ENCODE results near the gene KSR1. TPM values are rescaled to one million over a fixed set of nuclear protein-coding genes. Genes with fewer than 3 reads are reported as not detected.

KSR1 gene
- total and polyA plus RNA-seq, 2 of the 8 experiments (the other 6 are each of a cell fraction or from before 2014, with no cell fraction given): 14.1 to 34.7 TPM

- FAIRE-seq: no peak
- no peak overlapping the region for H3K14ac ChIP-seq (ENCODE audit: insufficient read length)
- H3K18ac ChIP-seq (ENCODE audit: extremely low read depth, low read length): peak overlapping the region; percentile 72; the same call in 1 of the 2 replicates
- ChIA-PET POLR2A (ENCODE audit: partially characterized antibody) (interaction anchor here (1.1 kb wide), 1 partner anchor 20 kb away, joined by 4 read pairs; no protein-coding TSS in a partner anchor), CTCF (ENCODE audit: partially characterized antibody) (interaction anchor here (0.6 to 1.6 kb wide), 6 partner anchors 10 to 55 kb away, joined by 3 to 5 read pairs (median 3); no protein-coding TSS in a partner anchor)
- H3K27me3 ChIP-seq (replicated peaks in 1 of 4; ENCODE audit: control insufficient read depth in 3 of 4, extremely low read depth in 1 of 4, insufficient read depth in 3 of 4, low read length in 3 of 4): no peaks in the 10 kb centered on the region
- peak in 1 of 2 experiments; percentile 72 for DNase-seq (ENCODE audit: low read depth in 1 of 2, low spot score in 2 of 2)
- H2AK5ac ChIP-seq (ENCODE audit: low read depth, low read length): no peak overlapping the region
- peaks cover 11 to 32% (median 23%) of the 10 kb centered on the region in 4 experiments; a peak in 6 of 7 replicates for H3K4me1 ChIP-seq (replicated peaks in 1 of 4; ENCODE audit: control insufficient read depth in 3 of 4, insufficient read depth in 4 of 4, low read length in 3 of 4)
- H2BK12ac ChIP-seq (ENCODE audit: low read depth, low read length): peak overlapping the region; percentile 69; the same call in 1 of the 2 replicates
- H3K36me3 ChIP-seq (ENCODE audit: control insufficient read depth in 2 of 4, insufficient read depth in 4 of 4, low read length in 3 of 4): no peaks in the 10 kb centered on the region
- no peak overlapping the region; the same call in 1 of the 2 replicates for H4K8ac ChIP-seq (ENCODE audit: extremely low read depth, insufficient read depth, low read length)
- no peak overlapping the region for H3K23ac ChIP-seq (ENCODE audit: insufficient read length)
- peaks cover 0 to 76% of the 10 kb centered on the region in 2 experiments; a peak in 2 of 4 replicates for H3K79me2 ChIP-seq (ENCODE audit: control insufficient read depth in 1 of 2, insufficient read depth in 2 of 2, low read length in 2 of 2)
- peak overlapping the region; percentile 61 for H2BK5ac ChIP-seq (ENCODE audit: low read depth, low read length)
- H3K4ac ChIP-seq (replicated peaks; ENCODE audit: insufficient read length, low read depth, low read length): no peak overlapping the region
- no peaks in the 10 kb centered on the region; the same call in 1 of the 2 replicates for H3K23me2 ChIP-seq (ENCODE audit: low read depth, low read length)
- no peak overlapping the region for H3K56ac ChIP-seq (replicated peaks; ENCODE audit: insufficient read length, low read depth, low read length)
- H2BK20ac ChIP-seq (ENCODE audit: low read length): peak overlapping the region; percentile 92; the same call in 1 of the 2 replicates
- H4K20me1 ChIP-seq (replicated peaks in 1 of 2; ENCODE audit: control insufficient read depth in 1 of 2, insufficient read depth in 2 of 2, low read length in 2 of 2): no peaks in the 10 kb centered on the region
- H2AFZ ChIP-seq (ENCODE audit: low read length): no peak overlapping the region
- WGBS, 2 experiments (ENCODE audit: extremely low coverage in 1 of 2, insufficient coverage in 1 of 2, insufficient read length in 1 of 2, insufficient replicate concordance in 2 of 2, low coverage in 1 of 2, low lambda C conversion rate in 2 of 2, missing lambda C conversion rate in 1 of 2): 43% methylated on average over 14 of the region's 15 CpGs; no CpG with 5 or more reads in 1 of the 2 experiments
- peak overlapping the region; percentile 56 to 64 for H3K4me2 ChIP-seq (ENCODE audit: insufficient read depth in 1 of 2, low read depth in 2 of 2, low read length in 2 of 2)
- H3K9me3 ChIP-seq (ENCODE audit: insufficient read depth in 2 of 2, low read depth in 1 of 2, low read length in 1 of 2): peaks cover 7 to 9% of the 10 kb centered on the region in 2 experiments
- H3K79me1 ChIP-seq (ENCODE audit: low read depth, low read length): peaks cover 17% of the 10 kb centered on the region; the same call in 1 of the 2 replicates
- no peak overlapping the region for H3K9ac ChIP-seq (replicated peaks in 1 of 4; ENCODE audit: extremely low read depth in 1 of 4, low read depth in 3 of 4, low read length in 3 of 4)
- H2BK120ac ChIP-seq (replicated peaks; ENCODE audit: low read depth, low read length): peak overlapping the region; percentile 36
- H4K91ac ChIP-seq (replicated peaks; ENCODE audit: insufficient read length, low read length): no peak overlapping the region
- H3K4me3 ChIP-seq (ENCODE audit: extremely low read depth in 1 of 4, insufficient read depth in 2 of 4, low read depth in 3 of 4, low read length in 4 of 4): peak overlapping the region in 1 of 4 experiments; percentile 25; a peak in 2 of 8 replicates
- H2BK15ac ChIP-seq (ENCODE audit: low read length): 0 out of 2 replicates have a peak overlapping the region, but pooled peaks have one; percentile 53
- peak overlapping the region; percentile 46 for H4K5ac ChIP-seq (ENCODE audit: insufficient read length, low read depth, low read length)
- peak overlapping the region; percentile 57 for H3K27ac ChIP-seq (ENCODE audit: low read depth, low read length)
- TF ChIP-seq, protein P1, sequence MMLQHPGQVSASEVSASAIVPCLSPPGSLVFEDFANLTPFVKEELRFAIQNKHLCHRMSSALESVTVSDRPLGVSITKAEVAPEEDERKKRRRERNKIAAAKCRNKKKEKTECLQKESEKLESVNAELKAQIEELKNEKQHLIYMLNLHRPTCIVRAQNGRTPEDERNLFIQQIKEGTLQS (IDR thresholded peaks at IDR 0.05; ENCODE audit: insufficient read depth, low read depth, low read length): no peak
- TF ChIP-seq CHD2 (IDR thresholded peaks at IDR 0.05; ENCODE audit: low read length): no peak
- TF ChIP-seq RNF2 (IDR thresholded peaks at IDR 0.05; ENCODE audit: borderline replicate concordance, low read depth, low read length, missing control alignments, poor library complexity, severe bottlenecking): no peak
- no peak for TF ChIP-seq BACH1 (IDR thresholded peaks at IDR 0.05; ENCODE audit: low read length)
- TF ChIP-seq CBX5 (IDR thresholded peaks at IDR 0.05; ENCODE audit: low read depth, low read length): no peak
- no peak for TF ChIP-seq TBP (IDR thresholded peaks at IDR 0.05; ENCODE audit: low read depth, low read length)
- peak; percentile 76; the same call in 1 of the 2 replicates for TF ChIP-seq JUND (IDR thresholded peaks at IDR 0.05; ENCODE audit: low read length)
- peak; percentile 88 for TF ChIP-seq TCF12 (IDR thresholded peaks at IDR 0.05; ENCODE audit: low read depth, low read length)
- TF ChIP-seq CREB1 (IDR thresholded peaks at IDR 0.05): peak; percentile 27; the same call in 1 of the 2 replicates
- TF ChIP-seq JUN (IDR thresholded peaks at IDR 0.05; ENCODE audit: low read depth, low read length): peak; percentile 54; the same call in 1 of the 2 replicates
- peak; percentile 24; the same call in 1 of the 2 replicates for TF ChIP-seq YY1 (IDR thresholded peaks at IDR 0.05; ENCODE audit: low read depth, low read length)
These were observed 50.3 kb downstream of the KSR1 start for GRCh38 chr17:27506348-27507218.

Measured in H1 (cell line).